ENCODE measurements around the gene VPS51. TPM values are rescaled to one million over a fixed set of nuclear protein-coding genes. Genes with fewer than 3 reads are reported as not detected.

VPS51 gene
- total and polyA plus RNA-seq, 9 of the 15 experiments (the other 6 are each of a cell fraction or from before 2014, with no cell fraction given), result 1.8 to 143 (median 46.8) TPM

DNA sequence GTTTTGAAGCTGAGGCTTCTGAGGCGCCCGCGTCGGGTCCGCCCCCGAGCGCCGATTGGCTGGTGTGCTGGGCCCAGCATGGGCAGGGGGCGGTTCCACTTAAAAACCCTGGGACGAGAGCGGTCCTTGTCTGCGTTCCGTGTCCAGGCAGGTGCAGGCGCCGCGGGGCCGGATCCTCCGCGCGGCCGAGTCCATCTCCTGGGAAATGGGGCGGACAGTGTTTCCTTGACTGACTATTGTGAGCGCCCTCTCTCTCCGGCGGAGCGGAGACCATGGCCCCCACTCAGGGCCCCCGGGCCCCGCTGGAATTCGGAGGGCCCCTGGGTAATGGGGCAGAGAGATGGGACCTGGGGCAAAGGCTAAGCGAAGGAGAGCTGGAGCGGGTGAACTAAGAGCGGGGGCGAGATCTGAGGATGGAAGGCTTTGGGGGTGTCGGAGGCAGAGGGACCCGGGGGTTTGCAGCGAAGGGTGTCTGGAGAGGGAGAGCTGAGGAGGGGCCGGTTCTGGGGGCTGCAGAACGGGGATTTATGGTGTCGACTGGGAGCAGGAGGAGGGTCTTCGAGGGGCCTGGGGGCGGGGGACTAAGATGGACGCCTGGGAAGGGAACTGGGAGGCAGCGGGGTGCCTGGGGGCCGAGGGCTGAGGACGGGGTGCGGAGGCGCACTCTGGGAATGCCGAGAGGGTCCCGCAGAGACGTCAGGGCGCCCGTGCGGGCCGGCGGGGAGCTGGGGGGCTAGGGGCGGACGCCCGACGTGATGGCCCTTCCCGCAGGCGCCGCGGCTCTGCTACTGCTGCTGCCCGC lies 15.9 kb downstream of the VPS51 start, which contains the start of gene TM7SF2 (continued):
- TF ChIP-seq KAT7 (CRISPR knock-in tag; IDR thresholded peaks at IDR 0.05; ENCODE audit: borderline replicate concordance), result no peak; the same call in 1 of the 2 replicates
- TF ChIP-seq GATAD2B (IDR thresholded peaks at IDR 0.05; ENCODE audit: borderline replicate concordance), result no peak
- no peak for TF ChIP-seq GABPB2 (CRISPR knock-in tag; conservative IDR thresholded peaks at IDR 0.05)
- no peak for TF ChIP-seq GTF2B (IDR thresholded peaks at IDR 0.05; ENCODE audit: extremely low read depth, insufficient read length)
- TF ChIP-seq E2F1 (CRISPR knock-in tag; IDR thresholded peaks at IDR 0.05), result no peak
- no peak for TF ChIP-seq CBFB (CRISPR knock-in tag; IDR thresholded peaks at IDR 0.05)
- TF ChIP-seq ZNF445 (CRISPR knock-in tag; IDR thresholded peaks at IDR 0.05; ENCODE audit: low read depth), result no peak
- no peak for TF ChIP-seq ZNF444 (CRISPR knock-in tag; IDR thresholded peaks at IDR 0.05)
- no peak for TF ChIP-seq GMEB1 (CRISPR knock-in tag; IDR thresholded peaks at IDR 0.05)
- no peak; the same call in 1 of the 2 replicates for TF ChIP-seq SREBF1 (IDR thresholded peaks at IDR 0.05; ENCODE audit: borderline replicate concordance, low read depth, low read length)
- no peak for TF ChIP-seq ZC3H8 (IDR thresholded peaks at IDR 0.05)
- no peak for TF ChIP-seq DDX20 (tag; IDR thresholded peaks at IDR 0.05; ENCODE audit: low read depth)
- TF ChIP-seq NCOA2 (IDR thresholded peaks at IDR 0.05; ENCODE audit: partially characterized antibody in 2 of 2), result no peak
- TF ChIP-seq, protein P1, sequence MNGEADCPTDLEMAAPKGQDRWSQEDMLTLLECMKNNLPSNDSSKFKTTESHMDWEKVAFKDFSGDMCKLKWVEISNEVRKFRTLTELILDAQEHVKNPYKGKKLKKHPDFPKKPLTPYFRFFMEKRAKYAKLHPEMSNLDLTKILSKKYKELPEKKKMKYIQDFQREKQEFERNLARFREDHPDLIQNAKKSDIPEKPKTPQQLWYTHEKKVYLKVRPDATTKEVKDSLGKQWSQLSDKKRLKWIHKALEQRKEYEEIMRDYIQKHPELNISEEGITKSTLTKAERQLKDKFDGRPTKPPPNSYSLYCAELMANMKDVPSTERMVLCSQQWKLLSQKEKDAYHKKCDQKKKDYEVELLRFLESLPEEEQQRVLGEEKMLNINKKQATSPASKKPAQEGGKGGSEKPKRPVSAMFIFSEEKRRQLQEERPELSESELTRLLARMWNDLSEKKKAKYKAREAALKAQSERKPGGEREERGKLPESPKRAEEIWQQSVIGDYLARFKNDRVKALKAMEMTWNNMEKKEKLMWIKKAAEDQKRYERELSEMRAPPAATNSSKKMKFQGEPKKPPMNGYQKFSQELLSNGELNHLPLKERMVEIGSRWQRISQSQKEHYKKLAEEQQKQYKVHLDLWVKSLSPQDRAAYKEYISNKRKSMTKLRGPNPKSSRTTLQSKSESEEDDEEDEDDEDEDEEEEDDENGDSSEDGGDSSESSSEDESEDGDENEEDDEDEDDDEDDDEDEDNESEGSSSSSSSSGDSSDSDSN (IDR thresholded peaks at IDR 0.05; ENCODE audit: borderline replicate concordance in 1 of 2, low read depth in 2 of 2, low read length in 2 of 2), result peak; percentile 82 to 97; a peak in 3 of 4 replicates
- TF ChIP-seq ZNF224 (CRISPR knock-in tag; IDR thresholded peaks at IDR 0.05), result no peak

Data from K562 (cell line).